Activated T-helper 1 cell treated with anti-CD3 and anti-CD28 coated beads, Interleukin-2, amount 50 U/mL, for 16 hours (primary cell): ENCODE data around the gene SLC35C1.
"Not testable (repeated sequence)": the region's sequence is repeated elsewhere in the genome, so short reads cannot be mapped to it uniquely, and the experiment has no call there.

Source experiments
- DNase-seq, 2 donors: peaks; one replicate each; pipeline ENCODE4 v3.0.0-alpha.2; 2020; ENCODE audit warnings: low read depth in 1 of 2, low spot score in 1 of 2

SLC35C1 gene

GRCh38 chr11:45786272-45786671 is 18.7 kb upstream of the SLC35C1 start:
- no peak for DNase-seq

DNA sequence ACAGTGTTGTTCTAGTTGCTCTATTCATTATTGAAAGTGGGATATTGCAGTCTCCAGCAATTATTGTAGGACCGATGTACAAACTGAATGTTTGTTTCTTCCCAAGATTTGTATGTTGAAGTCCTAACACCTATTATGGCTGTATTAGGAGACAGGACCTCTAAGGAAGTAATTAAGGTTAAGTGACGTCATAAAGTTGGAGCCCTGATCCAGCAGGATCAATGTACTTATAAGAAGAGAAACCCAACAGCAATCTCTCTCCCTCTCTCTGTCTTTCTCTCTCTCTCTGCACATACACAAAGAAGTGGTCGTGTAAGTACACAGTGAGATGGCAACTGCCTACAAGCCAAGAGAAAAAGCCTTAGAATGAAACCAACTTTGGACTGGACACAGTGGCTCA is 16.1 kb upstream of the SLC35C1 start:
- no peak for DNase-seq

DNA sequence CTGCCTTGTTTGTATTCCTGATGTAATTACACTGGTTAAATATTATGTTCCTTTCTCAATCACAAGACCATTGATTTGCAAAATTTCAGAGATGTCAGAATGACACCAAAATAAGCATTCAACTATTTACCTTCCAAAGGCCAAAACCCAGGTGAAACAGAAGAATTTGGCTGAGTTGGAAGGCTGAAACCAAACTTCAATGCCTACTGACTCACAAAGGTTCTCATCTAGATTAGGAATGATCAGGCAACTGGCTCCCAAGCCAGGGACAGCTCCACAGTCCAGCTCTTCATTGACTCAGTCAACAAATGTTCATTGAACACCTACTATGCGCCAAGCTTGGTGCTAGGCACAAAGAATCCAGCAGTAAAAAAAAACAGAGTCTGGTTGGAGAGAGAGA is 13.4 kb upstream of the SLC35C1 start:
- DNase-seq: no peak

- DNase-seq: no peak
Measured at GRCh38 chr11:45794169-45794568, 10.8 kb upstream of the SLC35C1 start.

DNA sequence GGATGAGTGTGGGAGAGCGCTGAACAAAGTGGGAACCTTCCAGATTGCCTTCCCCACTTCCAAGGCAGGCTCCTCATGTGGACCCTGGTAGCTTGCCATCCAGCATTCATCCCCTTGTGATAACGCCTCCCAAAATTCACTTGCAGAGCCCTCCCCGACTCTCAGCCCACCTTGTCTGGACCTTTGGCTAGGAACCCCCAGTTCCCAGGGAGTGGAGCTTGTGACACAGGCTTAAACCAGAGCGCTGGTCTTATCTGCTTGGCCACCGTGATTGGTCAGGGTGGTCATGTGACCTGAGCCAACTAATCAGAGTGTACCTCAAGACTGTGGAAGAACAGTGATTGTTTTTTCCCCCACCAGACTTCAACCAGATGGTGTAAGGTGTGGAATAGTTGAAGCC is 9.6 kb upstream of the SLC35C1 start:
- DNase-seq: no peak

DNA sequence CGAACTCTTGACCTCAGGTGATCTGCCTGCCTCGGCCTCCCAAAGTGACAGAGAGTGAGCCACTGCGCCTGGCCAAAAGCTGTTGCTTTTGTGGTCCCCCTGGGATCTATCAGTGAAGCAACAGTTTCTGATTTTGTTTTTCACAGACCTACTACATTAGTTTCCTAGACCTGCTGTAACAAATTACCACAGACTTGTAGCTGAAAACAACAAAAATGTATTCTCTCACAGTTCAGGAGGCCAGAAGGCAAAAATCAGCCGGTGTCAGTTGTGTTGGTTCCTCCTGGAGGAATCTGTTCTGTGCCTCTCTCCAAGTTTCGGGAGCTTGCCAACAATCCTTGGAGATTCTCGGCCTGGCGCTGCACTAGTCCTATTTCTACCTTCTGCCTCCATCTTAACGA is 8.5 kb upstream of the SLC35C1 start:
- no peak for DNase-seq

DNA sequence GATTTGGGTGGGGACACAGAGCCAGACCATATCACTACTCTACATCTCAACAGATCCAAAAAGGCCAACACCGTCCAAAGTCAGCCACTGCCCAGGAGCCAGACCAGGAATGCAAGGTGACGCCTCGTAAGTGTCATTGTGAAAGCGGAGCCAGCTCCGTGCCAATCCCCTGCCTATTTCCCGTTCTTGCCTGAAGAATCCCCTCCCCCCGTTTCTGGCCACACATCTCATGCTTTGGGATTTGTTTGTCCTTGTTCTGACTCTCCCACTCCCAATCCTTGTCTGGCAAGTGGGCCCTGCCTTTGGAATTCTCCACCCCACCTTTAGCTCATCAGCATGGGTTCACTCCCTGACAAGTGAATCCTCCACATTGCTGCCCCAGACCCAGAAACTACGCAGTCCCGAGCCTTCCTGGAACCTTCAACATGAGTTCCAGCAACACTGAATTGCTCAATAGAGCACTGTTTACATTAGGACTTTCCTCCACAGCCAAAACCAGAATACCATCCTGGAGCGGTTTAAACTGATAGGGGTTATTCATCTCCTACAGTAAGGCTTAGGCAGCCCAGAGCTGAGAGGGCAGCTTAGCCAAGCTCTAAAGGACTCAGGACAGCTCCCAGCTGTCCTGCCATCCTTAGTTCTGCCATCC is 6.0 kb upstream of the SLC35C1 start:
- no peak for DNase-seq

GRCh38 chr11:45799562-45799961 is 5.4 kb upstream of the SLC35C1 start:
- DNase-seq: no peak

- DNase-seq: no peak
Measured at GRCh38 chr11:45800261-45800660, 4.7 kb upstream of the SLC35C1 start.

GRCh38 chr11:45801723-45802315 is 3.1 kb upstream of the SLC35C1 start:
- DNase-seq: no peak

DNA sequence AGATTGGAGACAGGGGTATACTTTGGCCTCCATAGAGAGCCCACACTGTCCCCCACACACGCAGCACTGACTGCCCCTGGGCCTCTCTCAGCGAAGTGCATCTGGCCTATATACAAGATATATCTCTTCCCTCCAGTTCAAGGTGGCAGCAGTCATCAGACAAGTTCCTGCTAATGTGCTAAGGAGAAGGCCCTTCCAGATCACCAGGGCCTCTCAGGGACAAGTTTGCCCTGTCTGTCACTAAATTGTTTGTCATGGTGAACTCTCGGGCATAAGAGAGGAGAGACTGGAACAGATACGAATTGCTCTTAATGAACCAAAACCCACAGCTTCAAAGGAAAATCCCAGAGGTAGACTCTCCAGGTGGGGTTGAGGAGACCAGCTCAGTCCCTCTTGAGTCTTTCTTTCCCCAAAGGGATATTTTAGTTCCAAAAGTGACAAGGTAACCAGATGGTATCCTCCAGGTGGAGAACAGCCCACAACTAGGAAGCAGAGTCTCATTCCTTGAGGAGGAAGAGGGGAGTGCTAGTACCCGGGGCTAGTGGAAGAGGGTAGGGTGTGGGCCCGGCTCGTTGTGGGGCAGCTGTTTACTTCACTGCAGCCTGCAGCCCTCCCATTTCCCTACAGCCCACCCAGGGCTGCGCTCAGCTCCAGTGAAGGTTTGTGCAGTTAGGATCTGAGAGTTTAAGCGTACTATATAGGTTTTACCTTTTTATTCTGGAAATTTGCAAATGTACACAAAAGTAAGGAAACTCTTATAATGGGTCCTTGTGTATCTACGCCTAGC is 2.2 kb upstream of the SLC35C1 start:
- no peak for DNase-seq

- peak; percentile 32 to 53 for DNase-seq
Measured at GRCh38 chr11:45803971-45804760, 783 bp upstream of the SLC35C1 start.

GRCh38 chr11:45805305-45806071 is 539 bp downstream of the SLC35C1 start:
- no peak for DNase-seq

GRCh38 chr11:45806072-45806933 is 1.4 kb downstream of the SLC35C1 start:
- DNase-seq: no peak

GRCh38 chr11:45806937-45807791 is 2.2 kb downstream of the SLC35C1 start:
- no peak for DNase-seq

DNA sequence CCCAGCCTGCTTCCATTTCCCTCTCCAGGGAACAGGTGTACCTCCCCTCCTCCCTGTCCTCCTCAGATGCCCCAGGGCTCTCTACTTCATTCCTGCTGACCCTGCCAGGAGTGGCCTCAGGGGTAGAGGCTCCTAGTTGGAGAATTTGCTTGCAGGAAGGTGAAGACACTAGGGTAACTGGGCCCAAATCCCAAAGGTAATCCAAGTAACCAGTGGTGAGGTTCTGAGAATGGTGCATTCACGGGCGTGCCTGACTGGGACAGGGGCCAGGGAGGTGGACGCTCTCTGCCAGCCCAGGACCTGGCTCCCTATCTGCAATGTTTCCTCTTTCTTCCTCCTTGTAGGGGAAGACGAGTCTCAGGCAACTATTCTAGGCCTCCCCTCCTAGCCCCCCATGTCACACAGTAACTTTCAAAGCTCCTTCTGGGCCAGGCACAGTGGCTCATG is 2.9 kb downstream of the SLC35C1 start:
- DNase-seq: no peak

DNA sequence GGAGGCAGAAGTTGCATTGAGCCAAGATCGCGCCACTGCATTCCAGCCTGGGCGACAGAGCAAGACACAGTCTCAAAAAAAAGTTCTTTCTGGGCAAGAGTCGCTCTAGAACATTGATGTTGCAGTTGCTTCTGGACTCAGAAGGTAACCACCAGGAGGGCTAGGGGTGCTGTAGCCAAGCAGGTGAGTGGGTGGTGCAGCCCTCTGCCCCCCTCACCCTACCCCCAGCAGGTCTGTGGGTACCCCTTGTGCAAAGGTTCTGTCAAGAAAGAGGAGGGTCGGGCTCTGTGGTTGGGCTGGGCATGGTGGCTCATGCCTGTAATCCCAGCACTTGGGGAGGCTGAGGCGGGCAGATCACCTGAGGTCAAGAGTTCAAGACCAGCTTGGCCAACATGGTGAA is 3.5 kb downstream of the SLC35C1 start:
- DNase-seq: not testable (repeated sequence)

GRCh38 chr11:45809456-45810395 is 4.8 kb downstream of the SLC35C1 start:
- DNase-seq: no peak
